ENCODE data around the gene PREB.

The PREB gene

DNA sequence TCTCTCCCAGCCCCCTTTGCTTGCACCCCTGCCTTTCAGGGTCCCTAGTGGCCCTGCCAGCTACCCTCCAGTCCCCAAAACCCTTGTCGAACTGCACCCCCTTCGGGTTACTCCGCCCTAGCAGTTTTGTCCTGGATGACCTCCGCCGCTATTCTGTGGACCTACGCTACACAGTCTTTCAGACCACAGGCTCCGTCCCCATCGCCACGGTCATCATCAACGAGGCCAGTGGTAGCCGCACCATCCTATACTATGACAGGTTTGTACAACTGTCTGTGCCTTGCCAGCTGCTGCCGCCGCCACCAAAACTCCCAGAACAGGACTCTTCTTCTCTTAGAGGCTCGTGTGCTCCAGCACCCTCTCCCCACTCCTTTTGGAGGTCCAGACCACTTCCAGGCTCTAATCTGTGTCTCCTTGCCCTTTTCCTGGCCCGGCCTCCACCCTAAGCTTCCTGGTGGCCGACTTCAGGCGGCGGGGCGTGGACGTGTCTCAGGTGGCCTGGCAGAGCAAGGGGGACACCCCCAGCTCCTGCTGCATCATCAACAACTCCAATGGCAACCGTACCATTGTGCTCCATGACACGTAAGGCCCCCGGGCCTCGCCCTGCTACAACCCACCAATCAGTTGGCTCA, 40.0 kb downstream of the PREB start:
- TF ChIP-seq TEAD4 (IDR thresholded peaks at IDR 0.05) = no peak
- TF ChIP-seq CEBPB (IDR thresholded peaks at IDR 0.05) = no peak

DNA sequence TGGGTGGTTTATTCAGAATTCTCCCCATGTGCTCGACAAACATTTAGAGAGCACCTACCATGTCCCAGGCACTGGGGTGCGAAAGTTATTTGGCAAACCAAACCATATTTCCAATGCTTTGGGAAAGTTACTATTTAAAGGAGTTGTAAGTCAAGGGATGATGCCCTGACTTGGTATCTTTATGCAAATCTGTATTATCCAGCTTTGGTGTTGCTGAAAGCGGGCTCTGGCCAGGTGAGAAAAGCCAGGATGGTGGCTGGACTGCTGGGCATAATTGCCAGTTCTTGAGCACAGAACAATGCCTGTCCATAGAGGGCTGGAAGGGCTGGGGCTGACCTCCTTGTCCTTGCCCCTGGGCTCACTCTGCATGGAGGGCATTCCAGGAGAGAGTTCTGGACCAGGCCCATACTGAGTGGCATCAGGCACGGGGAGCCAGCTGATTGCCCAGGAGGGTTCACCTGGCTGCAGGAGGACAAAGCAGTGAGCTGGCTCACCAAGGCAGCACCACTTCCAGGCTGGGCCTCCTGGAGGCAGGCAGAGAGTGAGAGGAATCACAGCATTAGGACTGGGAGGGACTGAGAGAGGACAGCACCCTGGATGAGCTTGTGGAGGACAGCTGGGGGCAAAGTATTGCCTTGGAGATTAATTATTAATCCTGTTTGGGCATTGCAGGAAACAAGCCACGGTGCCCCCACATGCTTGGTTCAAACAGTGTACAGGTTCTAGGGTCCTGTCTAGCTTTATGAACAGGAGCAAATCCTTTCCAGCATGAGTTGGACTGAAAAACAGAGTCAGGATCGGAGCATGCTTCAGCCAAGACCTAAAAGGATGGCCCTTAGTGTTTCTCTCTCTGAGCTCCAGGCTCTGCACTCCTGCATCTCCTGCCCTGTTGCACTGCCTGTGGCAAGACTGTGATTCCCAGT, 40.7 kb downstream of the PREB start:
- TF ChIP-seq EGR1 (IDR thresholded peaks at IDR 0.05) = no peak
- no peak for TF ChIP-seq YY1 (IDR thresholded peaks at IDR 0.05; ENCODE audit: low read depth)
- no peak for TF ChIP-seq FOXM1 (IDR thresholded peaks at IDR 0.05; ENCODE audit: borderline replicate concordance, low read depth)
- TF ChIP-seq, protein P1, sequence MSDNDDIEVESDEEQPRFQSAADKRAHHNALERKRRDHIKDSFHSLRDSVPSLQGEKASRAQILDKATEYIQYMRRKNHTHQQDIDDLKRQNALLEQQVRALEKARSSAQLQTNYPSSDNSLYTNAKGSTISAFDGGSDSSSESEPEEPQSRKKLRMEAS (IDR thresholded peaks at IDR 0.05) = no peak
- no peak for TF ChIP-seq EP300 (IDR thresholded peaks at IDR 0.05; ENCODE audit: borderline replicate concordance)
- TF ChIP-seq CEBPB (IDR thresholded peaks at IDR 0.05) = no peak
- no peak for TF ChIP-seq TEAD4 (IDR thresholded peaks at IDR 0.05)
- no peak for TF ChIP-seq ZBTB7A (IDR thresholded peaks at IDR 0.05; ENCODE audit: low read depth)
- TF ChIP-seq TAF1 (IDR thresholded peaks at IDR 0.05; ENCODE audit: low read depth) = no peak
- TF ChIP-seq RAD21 (IDR thresholded peaks at IDR 0.05; ENCODE audit: low read depth) = no peak
- TF ChIP-seq NFIC (IDR thresholded peaks at IDR 0.05) = no peak
- TF ChIP-seq, protein P2, sequence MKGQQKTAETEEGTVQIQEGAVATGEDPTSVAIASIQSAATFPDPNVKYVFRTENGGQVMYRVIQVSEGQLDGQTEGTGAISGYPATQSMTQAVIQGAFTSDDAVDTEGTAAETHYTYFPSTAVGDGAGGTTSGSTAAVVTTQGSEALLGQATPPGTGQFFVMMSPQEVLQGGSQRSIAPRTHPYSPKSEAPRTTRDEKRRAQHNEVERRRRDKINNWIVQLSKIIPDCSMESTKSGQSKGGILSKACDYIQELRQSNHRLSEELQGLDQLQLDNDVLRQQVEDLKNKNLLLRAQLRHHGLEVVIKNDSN (IDR thresholded peaks at IDR 0.05) = no peak
- TF ChIP-seq, protein P3, sequence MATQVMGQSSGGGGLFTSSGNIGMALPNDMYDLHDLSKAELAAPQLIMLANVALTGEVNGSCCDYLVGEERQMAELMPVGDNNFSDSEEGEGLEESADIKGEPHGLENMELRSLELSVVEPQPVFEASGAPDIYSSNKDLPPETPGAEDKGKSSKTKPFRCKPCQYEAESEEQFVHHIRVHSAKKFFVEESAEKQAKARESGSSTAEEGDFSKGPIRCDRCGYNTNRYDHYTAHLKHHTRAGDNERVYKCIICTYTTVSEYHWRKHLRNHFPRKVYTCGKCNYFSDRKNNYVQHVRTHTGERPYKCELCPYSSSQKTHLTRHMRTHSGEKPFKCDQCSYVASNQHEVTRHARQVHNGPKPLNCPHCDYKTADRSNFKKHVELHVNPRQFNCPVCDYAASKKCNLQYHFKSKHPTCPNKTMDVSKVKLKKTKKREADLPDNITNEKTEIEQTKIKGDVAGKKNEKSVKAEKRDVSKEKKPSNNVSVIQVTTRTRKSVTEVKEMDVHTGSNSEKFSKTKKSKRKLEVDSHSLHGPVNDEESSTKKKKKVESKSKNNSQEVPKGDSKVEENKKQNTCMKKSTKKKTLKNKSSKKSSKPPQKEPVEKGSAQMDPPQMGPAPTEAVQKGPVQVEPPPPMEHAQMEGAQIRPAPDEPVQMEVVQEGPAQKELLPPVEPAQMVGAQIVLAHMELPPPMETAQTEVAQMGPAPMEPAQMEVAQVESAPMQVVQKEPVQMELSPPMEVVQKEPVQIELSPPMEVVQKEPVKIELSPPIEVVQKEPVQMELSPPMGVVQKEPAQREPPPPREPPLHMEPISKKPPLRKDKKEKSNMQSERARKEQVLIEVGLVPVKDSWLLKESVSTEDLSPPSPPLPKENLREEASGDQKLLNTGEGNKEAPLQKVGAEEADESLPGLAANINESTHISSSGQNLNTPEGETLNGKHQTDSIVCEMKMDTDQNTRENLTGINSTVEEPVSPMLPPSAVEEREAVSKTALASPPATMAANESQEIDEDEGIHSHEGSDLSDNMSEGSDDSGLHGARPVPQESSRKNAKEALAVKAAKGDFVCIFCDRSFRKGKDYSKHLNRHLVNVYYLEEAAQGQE (IDR thresholded peaks at IDR 0.05; ENCODE audit: low read depth) = no peak
- TF ChIP-seq TCF12 (IDR thresholded peaks at IDR 0.05; ENCODE audit: low read depth) = no peak
- no peak for TF ChIP-seq CREB1 (IDR thresholded peaks at IDR 0.05; ENCODE audit: low read depth)

DNA sequence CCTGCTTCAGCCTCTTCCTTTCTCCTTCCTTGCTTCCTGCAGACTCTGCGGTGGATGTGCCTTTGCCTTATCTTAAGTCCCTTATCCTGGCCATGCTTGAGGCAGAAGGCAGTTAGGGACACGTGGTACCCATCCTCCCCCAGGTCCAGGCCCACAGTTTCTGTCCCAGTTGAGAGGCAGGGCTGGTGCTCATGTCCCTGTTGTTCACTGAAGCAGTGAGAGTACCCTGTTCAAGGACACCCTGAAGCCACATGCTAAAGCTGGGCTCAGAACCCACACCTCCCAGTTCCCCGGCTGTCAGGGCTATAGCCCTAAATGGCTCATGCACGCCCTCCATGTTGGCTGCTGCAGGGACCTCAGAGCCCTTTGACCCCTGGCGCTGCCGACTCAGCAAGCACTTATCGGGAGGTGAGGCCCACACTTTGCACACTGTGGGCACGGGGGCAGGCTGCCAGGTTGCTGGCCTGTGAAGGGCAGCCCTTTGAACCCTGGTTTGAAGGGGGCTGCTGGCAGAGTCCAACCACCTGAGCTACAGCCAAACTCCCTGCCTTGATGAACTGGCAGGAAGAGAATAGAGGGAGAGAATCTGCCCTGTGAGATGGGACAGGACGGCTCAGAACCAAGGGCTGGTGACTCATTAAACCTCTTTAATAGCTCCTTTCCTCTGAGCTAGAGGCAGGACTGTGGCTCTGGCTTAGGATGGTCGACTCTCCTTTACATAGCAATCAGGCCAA, 41.6 kb downstream of the PREB start:
- TF ChIP-seq NFIC (IDR thresholded peaks at IDR 0.05) (no peak), CREB1 (IDR thresholded peaks at IDR 0.05; ENCODE audit: low read depth) (no peak), TAF1 (IDR thresholded peaks at IDR 0.05; ENCODE audit: low read depth) (no peak), TCF12 (IDR thresholded peaks at IDR 0.05; ENCODE audit: low read depth) (no peak), FOXM1 (IDR thresholded peaks at IDR 0.05; ENCODE audit: borderline replicate concordance, low read depth) (no peak), EP300 (IDR thresholded peaks at IDR 0.05; ENCODE audit: borderline replicate concordance) (no peak), ZBTB7A (IDR thresholded peaks at IDR 0.05; ENCODE audit: low read depth) (no peak), CEBPB (IDR thresholded peaks at IDR 0.05) (no peak), YY1 (IDR thresholded peaks at IDR 0.05; ENCODE audit: low read depth) (no peak), TEAD4 (IDR thresholded peaks at IDR 0.05) (no peak), RAD21 (IDR thresholded peaks at IDR 0.05; ENCODE audit: low read depth) (no peak), EGR1 (IDR thresholded peaks at IDR 0.05) (no peak)
- TF ChIP-seq, protein P1 (IDR thresholded peaks at IDR 0.05) = no peak
- TF ChIP-seq, protein P2 (IDR thresholded peaks at IDR 0.05) = no peak
- TF ChIP-seq, protein P3 (IDR thresholded peaks at IDR 0.05; ENCODE audit: low read depth) = no peak

DNA sequence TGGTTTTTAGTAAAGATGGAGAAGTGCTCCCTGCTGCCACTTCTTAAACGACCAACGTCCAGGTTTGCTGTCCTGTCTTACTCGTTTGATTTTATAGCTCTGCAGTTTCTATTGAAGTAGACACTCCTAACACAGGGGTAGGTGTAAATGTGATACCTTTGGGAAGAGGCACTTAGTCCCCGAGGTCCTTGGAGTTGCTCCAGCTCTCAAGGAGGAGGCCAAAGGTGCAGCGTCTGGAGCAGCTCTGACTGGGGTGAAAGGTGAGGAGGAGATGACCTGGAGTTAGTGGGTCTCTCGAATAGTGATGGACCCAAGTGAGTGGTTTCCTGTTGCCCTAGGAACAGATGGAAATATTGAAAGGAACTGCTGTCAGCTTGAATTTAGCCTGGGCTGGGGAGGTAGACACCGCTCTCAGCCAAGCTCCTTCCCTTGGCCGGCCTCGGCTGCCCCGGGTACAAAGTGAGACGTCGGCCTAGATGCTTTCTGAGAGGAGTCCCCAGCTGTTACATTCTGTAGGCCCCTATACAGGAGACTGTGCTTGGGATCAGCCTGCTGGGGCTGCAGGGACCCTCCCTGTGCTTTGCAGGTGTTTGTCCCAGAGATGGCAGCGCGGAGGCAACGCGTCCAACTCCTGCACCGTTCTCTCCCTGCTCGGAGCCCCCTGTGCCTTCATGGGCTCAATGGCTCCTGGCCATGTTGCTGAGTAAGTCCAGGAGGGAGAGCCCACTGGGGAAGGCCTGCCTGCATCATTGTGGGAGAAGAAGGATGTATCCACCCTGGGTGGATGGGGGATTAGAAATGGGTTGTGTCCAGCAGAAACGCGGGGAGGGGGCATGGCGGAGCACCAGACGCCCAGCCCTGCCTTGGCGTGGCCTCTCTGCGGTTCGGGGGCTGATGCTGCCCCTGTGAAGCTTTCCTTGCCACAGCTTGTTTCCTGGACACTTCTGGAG, 42.4 kb downstream of the PREB start:
- TF ChIP-seq CREB1 (IDR thresholded peaks at IDR 0.05; ENCODE audit: low read depth) (no peak), FOXM1 (IDR thresholded peaks at IDR 0.05; ENCODE audit: borderline replicate concordance, low read depth) (no peak), TEAD4 (IDR thresholded peaks at IDR 0.05) (no peak), RAD21 (IDR thresholded peaks at IDR 0.05; ENCODE audit: low read depth) (no peak), ZBTB7A (IDR thresholded peaks at IDR 0.05; ENCODE audit: low read depth) (no peak), CEBPB (IDR thresholded peaks at IDR 0.05) (no peak), EP300 (IDR thresholded peaks at IDR 0.05; ENCODE audit: borderline replicate concordance) (no peak), TAF1 (IDR thresholded peaks at IDR 0.05; ENCODE audit: low read depth) (no peak), TCF12 (IDR thresholded peaks at IDR 0.05; ENCODE audit: low read depth) (no peak), NFIC (IDR thresholded peaks at IDR 0.05) (no peak)
- TF ChIP-seq, protein P3 (IDR thresholded peaks at IDR 0.05; ENCODE audit: low read depth) = no peak
- TF ChIP-seq, protein P1 (IDR thresholded peaks at IDR 0.05) = no peak
- TF ChIP-seq, protein P2 (IDR thresholded peaks at IDR 0.05) = no peak

All from Ishikawa (cell line).